KBM-7 (cell line): ENCODE measurements around the gene OTC.

Source experiments
- DNase-seq: peaks from one replicate; pipeline ENCODE4 v3.0.0-alpha.2; 2015
- in situ Hi-C: fragments of 300-500 bp; cut with MboI; formaldehyde crosslinking; loops from 2 replicates; pipeline ENCODE4 v1.14.3; 2020; ENCODE audit warnings: low sequenced_read_pairs, low pct_unique_long_range_greater_than_20kb, mixed read lengths

The OTC gene

GRCh38 chrX:38351346-38351745 lies 1.1 kb upstream of the OTC start:
- in situ Hi-C loops = no loop called here
- no peak for DNase-seq

GRCh38 chrX:38356401-38356800 lies 4.0 kb downstream of the OTC start:
- in situ Hi-C loops = no loop called here
- no peak for DNase-seq

- in situ Hi-C loops = no loop called here
- no peak for DNase-seq
Observed at GRCh38 chrX:38357747-38358673, 5.6 kb downstream of the OTC start.

- in situ Hi-C loops = no loop called here
- DNase-seq = no peak
Observed at GRCh38 chrX:38363046-38363445, 10.6 kb downstream of the OTC start.

- in situ Hi-C loops = no loop called here
- no peak for DNase-seq
Observed at GRCh38 chrX:38365954-38366353, 13.6 kb downstream of the OTC start.

GRCh38 chrX:38368774-38369173 lies 16.4 kb downstream of the OTC start:
- DNase-seq = no peak
- in situ Hi-C loops = no loop called here

GRCh38 chrX:38371641-38372040 lies 19.2 kb downstream of the OTC start:
- in situ Hi-C loops = no loop called here
- DNase-seq = no peak

GRCh38 chrX:38374431-38374830 lies 22.0 kb downstream of the OTC start:
- in situ Hi-C loops = no loop called here

GRCh38 chrX:38375891-38376290 lies 23.5 kb downstream of the OTC start:
- in situ Hi-C loops = no loop called here
- peak; percentile 41 for DNase-seq

More at GRCh38 chrX:38374431-38374830, 22.0 kb downstream of the OTC start:
- DNase-seq = no peak

GRCh38 chrX:38376747-38377146 lies 24.3 kb downstream of the OTC start:
- in situ Hi-C loops = no loop called here
- no peak for DNase-seq

- in situ Hi-C loops = no loop called here
- no peak for DNase-seq
Observed at GRCh38 chrX:38379088-38379487, 26.7 kb downstream of the OTC start.

GRCh38 chrX:38382663-38383062 lies 30.3 kb downstream of the OTC start:
- in situ Hi-C loops = no loop called here
- no peak for DNase-seq

GRCh38 chrX:38400389-38400910 lies 48.0 kb downstream of the OTC start:
- DNase-seq = no peak
- in situ Hi-C loops = no loop called here

- in situ Hi-C loops = no loop called here
- no peak for DNase-seq
Observed at GRCh38 chrX:38402118-38402517, 49.7 kb downstream of the OTC start.

- in situ Hi-C loops = no loop called here
- no peak for DNase-seq
Observed at GRCh38 chrX:38403834-38404233, 51.4 kb downstream of the OTC start.

- in situ Hi-C loops = no loop called here
- no peak for DNase-seq
Observed at GRCh38 chrX:38407126-38407525, 54.7 kb downstream of the OTC start.

- in situ Hi-C loops = no loop called here
- no peak for DNase-seq
Observed at GRCh38 chrX:38409289-38409688, 56.9 kb downstream of the OTC start.

- peak; percentile 42 for DNase-seq
- in situ Hi-C loops = no loop called here
Observed at GRCh38 chrX:38426785-38427184, 74.4 kb downstream of the OTC start.

- DNase-seq = no peak
- in situ Hi-C loops = no loop called here
Observed at GRCh38 chrX:38431525-38431924, 79.1 kb downstream of the OTC start.

- no peak for DNase-seq
- in situ Hi-C loops = no loop called here
Observed at GRCh38 chrX:38435130-38435529, 82.7 kb downstream of the OTC start.

GRCh38 chrX:38437093-38437492 lies 84.7 kb downstream of the OTC start:
- in situ Hi-C loops = no loop called here
- no peak for DNase-seq
